ENCODE measurements around the gene ZNF558.

DNA sequence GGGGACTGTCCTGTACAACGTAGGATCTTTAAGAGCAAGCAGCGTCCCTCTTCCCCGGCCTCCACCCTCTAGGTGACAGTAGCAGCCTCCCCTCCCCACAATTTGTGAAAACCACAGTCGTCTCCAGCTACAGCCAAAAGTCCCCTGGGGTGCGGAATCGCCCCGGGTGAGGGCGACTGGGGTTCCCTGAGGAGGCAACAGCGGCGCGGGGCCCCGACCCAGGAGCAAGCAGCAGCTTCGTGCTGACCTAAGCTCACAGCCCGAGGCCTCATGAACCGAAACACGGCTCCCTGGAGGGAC, 322 bp downstream of the ZNF558 start:
- TF ChIP-seq, protein P1, sequence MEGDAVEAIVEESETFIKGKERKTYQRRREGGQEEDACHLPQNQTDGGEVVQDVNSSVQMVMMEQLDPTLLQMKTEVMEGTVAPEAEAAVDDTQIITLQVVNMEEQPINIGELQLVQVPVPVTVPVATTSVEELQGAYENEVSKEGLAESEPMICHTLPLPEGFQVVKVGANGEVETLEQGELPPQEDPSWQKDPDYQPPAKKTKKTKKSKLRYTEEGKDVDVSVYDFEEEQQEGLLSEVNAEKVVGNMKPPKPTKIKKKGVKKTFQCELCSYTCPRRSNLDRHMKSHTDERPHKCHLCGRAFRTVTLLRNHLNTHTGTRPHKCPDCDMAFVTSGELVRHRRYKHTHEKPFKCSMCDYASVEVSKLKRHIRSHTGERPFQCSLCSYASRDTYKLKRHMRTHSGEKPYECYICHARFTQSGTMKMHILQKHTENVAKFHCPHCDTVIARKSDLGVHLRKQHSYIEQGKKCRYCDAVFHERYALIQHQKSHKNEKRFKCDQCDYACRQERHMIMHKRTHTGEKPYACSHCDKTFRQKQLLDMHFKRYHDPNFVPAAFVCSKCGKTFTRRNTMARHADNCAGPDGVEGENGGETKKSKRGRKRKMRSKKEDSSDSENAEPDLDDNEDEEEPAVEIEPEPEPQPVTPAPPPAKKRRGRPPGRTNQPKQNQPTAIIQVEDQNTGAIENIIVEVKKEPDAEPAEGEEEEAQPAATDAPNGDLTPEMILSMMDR (conservative IDR thresholded peaks at IDR 0.05; ENCODE audit: low read depth, low read length): no peak
- TF ChIP-seq EZH2 (IDR thresholded peaks at IDR 0.05; ENCODE audit: borderline replicate concordance, low read depth, low read length, poor library complexity, severe bottlenecking): no peak

Data from A673 (cell line).